Measurements from ENCODE around the gene TMF1. TPM values are rescaled to one million over a fixed set of nuclear protein-coding genes. Genes with fewer than 3 reads are reported as not detected.

Gene TMF1
- total RNA-seq, 2 experiments from 2014 or later = 38.9 to 42.1 TPM

DNA sequence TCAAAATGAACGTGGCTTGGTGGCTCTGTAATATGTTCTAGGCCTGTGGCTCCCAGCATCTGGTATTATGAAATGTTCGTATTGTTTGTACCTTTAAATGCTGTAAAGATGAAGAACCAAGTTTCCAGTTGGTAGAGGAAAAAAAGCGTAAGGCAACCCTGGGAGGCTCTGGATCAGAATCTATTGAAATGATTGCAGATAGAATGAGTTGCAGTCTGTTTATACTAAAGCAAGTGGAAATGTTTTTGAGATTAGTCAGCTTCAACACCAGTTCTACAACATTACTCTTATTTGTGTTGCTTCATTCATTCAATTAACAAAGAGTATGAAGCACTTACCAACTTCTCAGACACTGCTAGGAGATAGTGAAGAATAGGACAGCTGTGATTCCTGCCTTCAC, 37.9 kb upstream of the TMF1 start:
- H3K4me1 Mint-ChIP-seq (ENCODE audit: low read depth) = peaks cover 66% of the 10 kb centered on the region
- peaks cover 56% of the 10 kb centered on the region for H3K36me3 Mint-ChIP-seq (ENCODE audit: low read depth)
- H3K27me3 Mint-ChIP-seq = no peaks in the 10 kb centered on the region
- no peaks in the 10 kb centered on the region for H3K9me3 Mint-ChIP-seq
- intact Hi-C loops (cut with micrococcal nuclease) = no loop called here
- H3K27ac Mint-ChIP-seq = peak overlapping the region; percentile 95
- POLR2A ChIA-PET = interaction anchor here (0.8 to 3.9 kb wide), 5 partner anchors 9 to 113 kb away, joined by 4 to 16 read pairs (median 5); partner anchors contain the start of genes EOGT, TMF1 and UBA3
- CTCF ChIA-PET = interaction anchor here (0.6 to 1.8 kb wide), 4 partner anchors 17 to 1348 kb away, joined by 3 to 5 read pairs (median 4); partner anchors contain the start of gene EOGT
- DNase-seq (no peak), ATAC-seq (no peak)
- H3K4me3 Mint-ChIP-seq = peak overlapping the region; percentile 99
- TF ChIP-seq, protein P1, sequence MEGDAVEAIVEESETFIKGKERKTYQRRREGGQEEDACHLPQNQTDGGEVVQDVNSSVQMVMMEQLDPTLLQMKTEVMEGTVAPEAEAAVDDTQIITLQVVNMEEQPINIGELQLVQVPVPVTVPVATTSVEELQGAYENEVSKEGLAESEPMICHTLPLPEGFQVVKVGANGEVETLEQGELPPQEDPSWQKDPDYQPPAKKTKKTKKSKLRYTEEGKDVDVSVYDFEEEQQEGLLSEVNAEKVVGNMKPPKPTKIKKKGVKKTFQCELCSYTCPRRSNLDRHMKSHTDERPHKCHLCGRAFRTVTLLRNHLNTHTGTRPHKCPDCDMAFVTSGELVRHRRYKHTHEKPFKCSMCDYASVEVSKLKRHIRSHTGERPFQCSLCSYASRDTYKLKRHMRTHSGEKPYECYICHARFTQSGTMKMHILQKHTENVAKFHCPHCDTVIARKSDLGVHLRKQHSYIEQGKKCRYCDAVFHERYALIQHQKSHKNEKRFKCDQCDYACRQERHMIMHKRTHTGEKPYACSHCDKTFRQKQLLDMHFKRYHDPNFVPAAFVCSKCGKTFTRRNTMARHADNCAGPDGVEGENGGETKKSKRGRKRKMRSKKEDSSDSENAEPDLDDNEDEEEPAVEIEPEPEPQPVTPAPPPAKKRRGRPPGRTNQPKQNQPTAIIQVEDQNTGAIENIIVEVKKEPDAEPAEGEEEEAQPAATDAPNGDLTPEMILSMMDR (IDR thresholded peaks at IDR 0.05) = no peak

DNA sequence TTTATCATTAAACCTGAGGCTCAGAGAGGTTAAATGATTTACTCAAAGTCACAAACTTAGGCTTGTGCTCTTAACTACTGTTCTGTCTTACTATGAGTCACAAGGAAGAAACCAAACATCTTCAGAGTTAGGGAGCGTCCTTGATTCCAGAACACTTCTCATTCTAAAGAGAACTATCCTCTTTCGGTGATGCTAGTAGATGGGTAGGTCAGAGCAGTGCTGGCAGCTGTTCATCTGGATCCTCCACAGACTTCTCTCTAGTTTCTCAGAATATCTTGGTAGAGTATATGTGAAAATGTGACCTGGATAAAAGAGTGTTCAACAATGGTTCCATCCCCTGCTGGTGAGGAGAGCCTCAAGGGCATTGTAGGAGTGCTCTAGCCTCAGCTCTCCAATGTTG, 35.9 kb upstream of the TMF1 start:
- POLR2A ChIA-PET = interaction anchor here (0.6 to 1.4 kb wide), 2 partner anchors 29 to 72 kb away, joined by 3 to 5 read pairs; no protein-coding TSS in a partner anchor
- peak overlapping the region; percentile 99 for H3K4me3 Mint-ChIP-seq
- peaks cover 62% of the 10 kb centered on the region for H3K4me1 Mint-ChIP-seq (ENCODE audit: low read depth)
- DNase-seq = peak; percentile 22
- intact Hi-C loops (cut with micrococcal nuclease) = no loop called here
- TF ChIP-seq, protein P1 (IDR thresholded peaks at IDR 0.05) = no peak
- CTCF ChIA-PET = interaction anchor here (1.6 to 2.4 kb wide), 4 partner anchors 17 to 33 kb away, joined by 4 to 10 read pairs (median 4); no protein-coding TSS in a partner anchor
- H3K36me3 Mint-ChIP-seq (ENCODE audit: low read depth) = peaks cover 43% of the 10 kb centered on the region
- H3K9me3 Mint-ChIP-seq = no peaks in the 10 kb centered on the region
- H3K27ac Mint-ChIP-seq = peak overlapping the region; percentile 95
- ATAC-seq = no peak
- no peaks in the 10 kb centered on the region for H3K27me3 Mint-ChIP-seq

- CTCF ChIA-PET = interaction anchor here (1.0 to 3.0 kb wide), 5 partner anchors 18 to 75 kb away, joined by 4 to 11 read pairs (median 4); partner anchors contain the start of gene TMF1
- peaks cover 62% of the 10 kb centered on the region for H3K4me1 Mint-ChIP-seq (ENCODE audit: low read depth)
- TF ChIP-seq, protein P1 (IDR thresholded peaks at IDR 0.05) = no peak
- DNase-seq (no peak), ATAC-seq (no peak)
- peaks cover 40% of the 10 kb centered on the region for H3K36me3 Mint-ChIP-seq (ENCODE audit: low read depth)
- POLR2A ChIA-PET = interaction anchor here (0.6 to 1.8 kb wide), 8 partner anchors 9 to 72 kb away, joined by 3 to 8 read pairs (median 3); no protein-coding TSS in a partner anchor
- peak overlapping the region; percentile 88 for H3K27ac Mint-ChIP-seq
- peak overlapping the region; percentile 99 for H3K4me3 Mint-ChIP-seq
- intact Hi-C loops (cut with micrococcal nuclease) = no loop called here
- H3K27me3 Mint-ChIP-seq = no peaks in the 10 kb centered on the region
- no peaks in the 10 kb centered on the region for H3K9me3 Mint-ChIP-seq
These were observed 35.1 kb upstream of the TMF1 start for GRCh38 chr3:69087030-69087791.

GRCh38 chr3:69085833-69086722, 33.9 kb upstream of the TMF1 start:
- POLR2A ChIA-PET = interaction anchor here (0.7 to 4.0 kb wide), 10 partner anchors 9 to 35 kb away, joined by 3 to 29 read pairs (median 3); no protein-coding TSS in a partner anchor

More at GRCh38 chr3:69085833-69086722, 33.9 kb upstream of the TMF1 start:
- peak; percentile 93 for DNase-seq
- H3K36me3 Mint-ChIP-seq (ENCODE audit: low read depth) = peaks cover 37% of the 10 kb centered on the region
- intact Hi-C loops (cut with micrococcal nuclease) = no loop called here
- H3K9me3 Mint-ChIP-seq = no peaks in the 10 kb centered on the region
- TF ChIP-seq, protein P1 (IDR thresholded peaks at IDR 0.05) = no peak
- peak; percentile 39 for ATAC-seq
- H3K27ac Mint-ChIP-seq = peak overlapping the region; percentile 98
- H3K4me1 Mint-ChIP-seq (ENCODE audit: low read depth) = peaks cover 65% of the 10 kb centered on the region
- H3K4me3 Mint-ChIP-seq = peak overlapping the region; percentile 99
- no peaks in the 10 kb centered on the region for H3K27me3 Mint-ChIP-seq
- CTCF ChIA-PET = interaction anchor here (0.9 to 3.0 kb wide), 2 partner anchors 29 to 34 kb away, joined by 3 to 11 read pairs; partner anchors contain the start of gene TMF1

All from activated CD8-positive, alpha-beta T cell treated with anti-CD3 and anti-CD28 coated beads for 36 hours (primary cell).